ENCODE data around the gene DSEL. TPM values are rescaled to one million over a fixed set of nuclear protein-coding genes. Genes with fewer than 3 reads are reported as not detected.

The DSEL gene
- polyA plus RNA-seq, 3 donors, result 0.03 to 0.05 TPM; not detected in 1

DNA sequence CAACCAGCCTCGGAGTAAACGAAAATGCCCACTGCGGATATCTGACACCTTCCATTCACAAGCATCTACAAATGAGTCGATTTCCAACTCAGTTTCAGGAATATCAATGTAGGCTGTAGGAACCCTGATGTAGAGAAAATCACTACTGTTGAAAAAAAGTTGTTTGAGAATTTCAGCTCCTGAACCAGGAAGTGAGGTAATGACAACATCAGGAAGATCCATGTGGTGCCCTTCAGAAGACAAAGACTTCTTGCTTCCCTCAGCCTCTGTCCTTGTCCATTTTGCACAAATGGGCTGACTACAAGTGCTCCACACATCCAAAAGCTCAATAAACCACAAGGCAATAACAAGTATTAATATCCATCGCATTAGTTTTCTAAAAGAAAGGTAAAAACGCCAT, 4.7 kb downstream of the DSEL start:
- no peak overlapping the region for H3K27ac Mint-ChIP-seq
- Histone ChIP-seq H3K79me2 (ENCODE audit: insufficient read depth, low read length) (no peaks in the 10 kb centered on the region), H3K9me3 (replicated peaks in 1 of 2; ENCODE audit: control insufficient read depth in 1 of 2, insufficient read depth in 1 of 2, low read length in 2 of 2) (no peaks in the 10 kb centered on the region), H3K4me3 (replicated peaks in 1 of 3; ENCODE audit: low read depth in 2 of 3, low read length in 3 of 3) (no peak overlapping the region), H3K27me3 (ENCODE audit: control insufficient read depth in 2 of 2, insufficient read depth in 2 of 2, low read length in 2 of 2) (peaks cover 23 to 27% of the 10 kb centered on the region in 2 donors), H3K9ac (ENCODE audit: insufficient read depth, low read length, poor library complexity, severe bottlenecking) (no peak overlapping the region), H2AFZ (ENCODE audit: insufficient read depth, low read depth, low read length, poor library complexity, severe bottlenecking) (no peak overlapping the region), H3K27ac (ENCODE audit: low read depth in 1 of 2, low read length in 2 of 2) (no peak overlapping the region), H3K4me1 (ENCODE audit: control insufficient read depth in 1 of 2, insufficient read depth in 2 of 2, low read length in 2 of 2) (peaks cover 7 to 12% of the 10 kb centered on the region in 2 donors), H4K20me1 (ENCODE audit: insufficient read depth, low read length) (no peaks in the 10 kb centered on the region), H3K36me3 (replicated peaks in 1 of 2; ENCODE audit: control insufficient read depth in 1 of 2, insufficient read depth in 2 of 2, low read length in 2 of 2) (no peaks in the 10 kb centered on the region), H3K4me2 (replicated peaks; ENCODE audit: extremely low read depth, low read length, poor library complexity, severe bottlenecking) (no peak overlapping the region)
- H3K36me3 Mint-ChIP-seq, result peaks cover 5 to 7% of the 10 kb centered on the region in 2 donors
- intact Hi-C loops (cut with micrococcal nuclease), result no loop called here
- H3K4me1 Mint-ChIP-seq, result peaks cover 12% of the 10 kb centered on the region
- TF ChIP-seq, protein P1, sequence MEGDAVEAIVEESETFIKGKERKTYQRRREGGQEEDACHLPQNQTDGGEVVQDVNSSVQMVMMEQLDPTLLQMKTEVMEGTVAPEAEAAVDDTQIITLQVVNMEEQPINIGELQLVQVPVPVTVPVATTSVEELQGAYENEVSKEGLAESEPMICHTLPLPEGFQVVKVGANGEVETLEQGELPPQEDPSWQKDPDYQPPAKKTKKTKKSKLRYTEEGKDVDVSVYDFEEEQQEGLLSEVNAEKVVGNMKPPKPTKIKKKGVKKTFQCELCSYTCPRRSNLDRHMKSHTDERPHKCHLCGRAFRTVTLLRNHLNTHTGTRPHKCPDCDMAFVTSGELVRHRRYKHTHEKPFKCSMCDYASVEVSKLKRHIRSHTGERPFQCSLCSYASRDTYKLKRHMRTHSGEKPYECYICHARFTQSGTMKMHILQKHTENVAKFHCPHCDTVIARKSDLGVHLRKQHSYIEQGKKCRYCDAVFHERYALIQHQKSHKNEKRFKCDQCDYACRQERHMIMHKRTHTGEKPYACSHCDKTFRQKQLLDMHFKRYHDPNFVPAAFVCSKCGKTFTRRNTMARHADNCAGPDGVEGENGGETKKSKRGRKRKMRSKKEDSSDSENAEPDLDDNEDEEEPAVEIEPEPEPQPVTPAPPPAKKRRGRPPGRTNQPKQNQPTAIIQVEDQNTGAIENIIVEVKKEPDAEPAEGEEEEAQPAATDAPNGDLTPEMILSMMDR (IDR thresholded peaks at IDR 0.05), result no peak
- H3K9me3 Mint-ChIP-seq, result peaks cover 0 to 17% (median 13%) of the 10 kb centered on the region in 7 donors
- H3K27me3 Mint-ChIP-seq (ENCODE audit: low read depth in 3 of 3), result peaks cover 19 to 29% (median 27%) of the 10 kb centered on the region in 3 donors
- H3K4me3 Mint-ChIP-seq, result no peak overlapping the region
- WGBS (ENCODE audit: insufficient coverage), result no CpG with 5 or more reads among the region's 6 CpGs
- DNase-seq, result no peak

DNA sequence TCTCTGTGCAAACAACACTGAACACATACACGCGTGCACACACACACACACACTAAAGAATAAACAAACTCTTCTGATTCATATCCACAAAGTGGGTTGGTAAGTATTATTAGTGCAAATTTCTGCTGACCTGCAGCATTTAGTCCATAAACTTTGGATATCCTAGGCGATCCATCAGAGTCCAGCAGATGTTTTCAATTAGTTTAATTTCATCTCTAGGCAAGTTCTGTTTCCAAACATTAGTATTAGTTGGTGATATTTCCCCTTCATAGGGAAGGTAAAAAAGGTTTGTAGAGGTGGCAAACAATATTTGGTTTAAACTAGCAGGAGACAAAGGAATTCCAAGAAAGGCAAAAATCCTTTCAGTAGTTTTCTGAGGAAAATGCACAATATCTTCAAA, 5.7 kb downstream of the DSEL start:
- Histone ChIP-seq H4K20me1 (ENCODE audit: insufficient read depth, low read length) (no peaks in the 10 kb centered on the region), H3K9ac (ENCODE audit: insufficient read depth, low read length, poor library complexity, severe bottlenecking) (no peak overlapping the region), H3K4me2 (replicated peaks; ENCODE audit: extremely low read depth, low read length, poor library complexity, severe bottlenecking) (no peak overlapping the region), H3K36me3 (replicated peaks in 1 of 2; ENCODE audit: control insufficient read depth in 1 of 2, insufficient read depth in 2 of 2, low read length in 2 of 2) (no peaks in the 10 kb centered on the region), H3K27me3 (ENCODE audit: control insufficient read depth in 2 of 2, insufficient read depth in 2 of 2, low read length in 2 of 2) (peaks cover 22 to 23% of the 10 kb centered on the region in 2 donors), H3K79me2 (ENCODE audit: insufficient read depth, low read length) (no peaks in the 10 kb centered on the region), H3K4me3 (replicated peaks in 1 of 3; ENCODE audit: low read depth in 2 of 3, low read length in 3 of 3) (no peak overlapping the region), H2AFZ (ENCODE audit: insufficient read depth, low read depth, low read length, poor library complexity, severe bottlenecking) (no peak overlapping the region), H3K27ac (ENCODE audit: low read depth in 1 of 2, low read length in 2 of 2) (no peak overlapping the region), H3K4me1 (ENCODE audit: control insufficient read depth in 1 of 2, insufficient read depth in 2 of 2, low read length in 2 of 2) (peaks cover 2% of the 10 kb centered on the region in 2 donors), H3K9me3 (replicated peaks in 1 of 2; ENCODE audit: control insufficient read depth in 1 of 2, insufficient read depth in 1 of 2, low read length in 2 of 2) (no peaks in the 10 kb centered on the region)
- H3K9me3 Mint-ChIP-seq, result peaks cover 0 to 12% (median 8%) of the 10 kb centered on the region in 7 donors
- H3K4me3 Mint-ChIP-seq, result no peak overlapping the region
- H3K36me3 Mint-ChIP-seq, result peaks cover 1 to 7% of the 10 kb centered on the region in 2 donors
- DNase-seq, result no peak
- TF ChIP-seq, protein P1 (IDR thresholded peaks at IDR 0.05), result no peak
- H3K27me3 Mint-ChIP-seq (ENCODE audit: low read depth in 3 of 3), result peaks cover 15 to 20% (median 18%) of the 10 kb centered on the region in 3 donors
- peaks cover 7% of the 10 kb centered on the region for H3K4me1 Mint-ChIP-seq
- intact Hi-C loops (cut with micrococcal nuclease), result no loop called here
- no CpG with 5 or more reads among the region's 3 CpGs for WGBS (ENCODE audit: insufficient coverage)
- no peak overlapping the region for H3K27ac Mint-ChIP-seq
